Fibroblast of skin of abdomen (primary cell): ENCODE data around the gene KCNMB2.

Source experiments
- DNase-seq: peaks from one replicate; pipeline ENCODE4 v3.0.0-alpha.2; 2013

KCNMB2 gene

DNA sequence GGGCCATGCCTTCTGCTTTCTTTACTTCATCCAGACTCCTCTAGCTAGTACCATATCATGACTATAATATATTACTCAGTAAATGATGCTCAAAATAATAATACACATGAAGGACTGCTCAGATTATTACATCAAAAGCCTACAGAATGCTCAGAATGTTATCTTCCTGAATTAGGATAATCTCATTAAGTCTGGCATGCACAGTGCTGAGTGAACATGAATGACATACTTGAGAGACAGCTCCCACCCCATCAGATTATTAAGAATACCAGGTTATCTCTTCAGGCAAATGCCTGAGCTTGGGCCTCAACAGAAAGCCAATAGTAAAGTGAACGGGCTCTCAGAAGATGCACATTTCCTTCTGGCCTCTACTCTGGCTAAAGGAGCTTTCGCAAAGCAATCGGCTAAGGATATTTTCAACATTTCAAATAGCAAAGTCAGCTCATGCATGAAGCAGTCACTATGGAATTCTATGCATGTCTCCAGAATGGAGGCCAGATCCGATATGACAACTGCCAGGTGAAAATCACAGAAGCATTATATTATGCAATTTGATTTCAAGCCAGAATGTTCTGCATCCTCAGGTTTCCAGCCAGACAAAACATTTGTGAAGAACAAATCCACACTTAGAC lies 122.6 kb downstream of the KCNMB2 start:
- DNase-seq = no peak

DNA sequence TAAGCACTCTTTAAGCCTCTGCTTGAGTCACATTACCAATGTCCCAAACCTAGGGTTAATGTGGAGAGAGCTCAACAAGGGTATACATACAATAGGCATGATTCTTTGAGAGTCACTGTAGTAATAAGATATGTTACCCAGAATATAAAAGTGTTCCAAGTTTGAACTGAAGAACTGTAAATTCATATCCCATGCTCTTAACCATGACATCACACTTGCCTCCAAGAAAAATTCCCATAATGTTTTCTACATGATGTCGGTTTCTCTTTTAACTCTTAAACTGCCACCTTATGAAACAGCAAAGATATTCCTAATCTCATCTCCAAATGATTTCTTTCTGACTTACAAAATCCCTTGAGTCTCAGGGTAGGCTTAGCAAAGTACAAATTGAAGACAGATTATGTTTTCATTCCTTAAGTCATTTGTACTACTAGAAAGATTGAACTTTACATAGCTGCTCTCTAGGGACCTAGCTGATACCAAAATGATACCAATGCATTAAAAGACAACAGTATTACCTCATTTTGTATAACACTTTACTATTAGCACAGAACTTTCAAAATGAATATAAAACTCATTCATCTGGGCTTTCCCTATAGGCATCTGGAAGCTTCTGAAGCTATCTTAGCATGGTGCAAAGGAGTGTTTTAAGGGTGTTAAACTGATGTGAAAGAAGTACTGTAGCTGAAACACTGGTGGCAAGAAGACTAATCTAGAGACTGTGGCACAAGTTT lies 127.1 kb downstream of the KCNMB2 start:
- DNase-seq = no peak

DNA sequence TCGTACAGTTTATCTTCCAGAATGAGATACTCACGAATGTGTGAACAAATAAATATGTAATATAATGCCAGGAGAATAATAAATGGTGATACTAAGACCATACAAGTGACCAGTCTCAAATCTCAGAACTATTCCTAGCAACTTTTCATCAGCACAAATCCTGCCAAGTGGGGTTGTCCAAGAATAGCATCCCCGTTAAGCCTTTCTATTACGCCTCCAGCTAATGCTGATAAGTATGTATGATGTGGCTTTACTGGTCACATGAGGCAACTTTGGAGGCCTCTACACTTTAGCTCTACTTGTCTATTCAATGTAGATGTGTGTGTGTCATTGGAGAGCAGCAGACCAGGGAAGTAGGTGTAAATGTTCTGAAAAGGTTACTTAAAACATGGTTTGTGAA lies 129.5 kb downstream of the KCNMB2 start:
- no peak for DNase-seq

DNA sequence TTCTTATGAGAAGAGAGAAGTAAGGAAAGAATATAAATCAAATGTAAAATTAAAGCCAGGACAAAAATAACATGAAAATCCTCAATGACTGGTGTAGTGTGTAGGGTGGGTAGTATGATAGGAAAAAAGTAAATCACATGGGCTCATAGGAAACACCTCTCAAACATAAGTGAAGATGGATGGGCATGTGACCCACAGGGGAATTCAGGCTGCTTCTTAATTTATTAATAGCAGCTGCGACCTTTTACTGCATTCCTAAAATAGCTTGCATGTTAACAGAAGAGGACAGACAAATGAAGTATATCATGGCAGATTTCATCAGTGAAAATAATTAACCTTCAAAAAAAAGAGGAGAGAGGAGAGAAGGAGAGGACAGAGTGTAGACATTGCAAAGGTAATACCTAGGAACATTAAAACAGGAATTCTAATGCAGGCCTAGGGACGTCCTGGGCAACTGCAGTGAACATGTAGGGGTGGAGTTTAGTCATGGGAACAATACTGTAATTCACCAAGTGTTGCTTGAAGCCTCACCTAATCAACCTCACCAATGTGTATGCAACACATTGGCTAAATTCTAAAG lies 132.9 kb downstream of the KCNMB2 start:
- peak; percentile 52 for DNase-seq

DNA sequence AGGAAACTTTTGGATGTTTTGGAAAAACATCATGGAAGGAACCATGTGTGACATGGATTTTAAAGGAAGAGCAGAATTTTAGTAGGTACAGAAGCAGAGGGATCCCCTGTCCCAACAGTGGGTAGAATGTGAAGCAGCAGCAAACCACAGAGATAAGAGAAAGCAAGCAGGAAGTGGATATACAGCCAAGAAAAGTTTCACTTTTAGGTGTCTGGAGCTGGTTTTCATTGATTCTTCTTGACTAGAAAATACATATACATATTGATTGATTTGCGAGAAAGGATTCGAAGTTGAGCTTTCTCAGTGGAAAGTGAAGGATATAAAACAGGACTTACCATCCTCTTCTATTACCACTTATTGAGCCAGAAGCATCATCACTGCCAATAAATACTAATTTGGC lies 133.5 kb downstream of the KCNMB2 start:
- DNase-seq = no peak

DNA sequence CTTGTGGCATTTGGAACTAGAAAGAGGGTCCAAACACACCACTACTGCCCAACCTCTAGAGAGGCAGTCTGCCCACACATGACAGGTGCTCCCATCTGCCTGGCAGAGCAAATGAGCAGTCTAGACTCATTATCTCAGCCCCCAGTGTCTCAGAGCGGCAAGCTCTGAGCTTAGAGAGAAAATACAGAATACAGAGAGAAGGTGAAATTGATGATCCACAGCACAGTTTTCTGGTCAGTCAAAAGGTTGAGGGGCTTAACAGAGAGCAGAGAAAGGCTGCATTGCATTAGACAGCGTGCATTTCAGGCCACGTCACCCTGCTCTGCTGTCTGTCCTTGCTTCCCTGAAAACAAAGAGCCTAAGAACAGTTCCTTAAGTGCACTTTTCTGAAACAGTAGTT lies 135.1 kb downstream of the KCNMB2 start:
- DNase-seq = no peak

DNA sequence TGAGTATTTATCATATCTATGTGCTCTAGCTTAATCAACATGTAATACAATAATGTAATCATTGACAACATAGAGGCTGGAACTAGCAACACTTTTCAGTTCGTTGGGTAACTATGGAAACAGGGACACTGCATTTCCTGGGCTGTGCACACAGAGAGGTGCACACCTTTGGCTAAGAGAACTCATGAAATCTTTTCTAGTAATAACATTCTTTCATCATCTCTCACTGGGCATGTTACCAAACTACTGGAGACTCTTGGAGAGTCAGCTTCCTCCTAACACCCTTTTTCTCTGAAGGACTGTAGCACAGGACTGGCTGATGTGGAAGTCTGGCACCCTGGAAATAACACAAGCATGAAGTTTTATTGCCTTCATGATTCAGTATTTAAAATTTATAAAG lies 135.6 kb downstream of the KCNMB2 start:
- peak; percentile 70 for DNase-seq

DNA sequence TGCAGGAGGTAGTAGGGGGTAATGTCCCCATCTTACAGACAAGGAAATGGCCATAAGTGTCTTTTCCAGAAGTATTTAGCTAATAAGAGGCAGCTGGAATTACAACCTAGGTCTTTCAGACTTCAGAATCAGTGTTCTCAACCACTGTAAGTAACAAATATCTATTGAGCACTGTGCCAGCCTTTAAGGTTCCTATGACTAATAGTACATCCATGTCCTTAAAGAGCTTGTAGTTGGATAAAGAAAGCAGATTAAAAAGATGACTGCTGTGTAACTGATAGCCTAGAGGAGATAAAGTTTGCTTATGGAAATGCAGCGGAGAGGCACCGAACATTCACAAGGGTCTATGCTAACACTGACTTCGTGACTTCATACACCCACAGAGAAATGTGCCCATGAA lies 136.0 kb downstream of the KCNMB2 start:
- DNase-seq = peak; percentile 13

DNA sequence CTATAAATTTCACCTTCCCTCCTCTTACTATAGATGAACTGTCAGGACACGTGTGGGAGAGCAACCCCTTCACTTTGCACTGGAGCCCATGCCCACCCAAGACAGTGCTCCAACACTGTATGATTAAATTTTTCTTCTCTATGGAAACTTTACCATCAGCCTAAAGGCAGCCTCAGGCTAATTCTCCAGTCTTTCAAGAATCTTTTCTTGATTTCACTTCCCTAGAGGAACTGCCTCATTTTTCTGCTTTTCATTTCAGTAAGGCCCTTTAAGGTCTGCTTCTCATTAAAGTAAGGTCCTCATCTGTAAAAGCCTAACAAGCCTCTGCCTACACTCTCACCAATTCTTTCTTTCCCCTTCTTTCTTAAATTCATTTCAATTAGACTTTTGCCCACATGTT lies 137.3 kb downstream of the KCNMB2 start:
- DNase-seq = no peak

DNA sequence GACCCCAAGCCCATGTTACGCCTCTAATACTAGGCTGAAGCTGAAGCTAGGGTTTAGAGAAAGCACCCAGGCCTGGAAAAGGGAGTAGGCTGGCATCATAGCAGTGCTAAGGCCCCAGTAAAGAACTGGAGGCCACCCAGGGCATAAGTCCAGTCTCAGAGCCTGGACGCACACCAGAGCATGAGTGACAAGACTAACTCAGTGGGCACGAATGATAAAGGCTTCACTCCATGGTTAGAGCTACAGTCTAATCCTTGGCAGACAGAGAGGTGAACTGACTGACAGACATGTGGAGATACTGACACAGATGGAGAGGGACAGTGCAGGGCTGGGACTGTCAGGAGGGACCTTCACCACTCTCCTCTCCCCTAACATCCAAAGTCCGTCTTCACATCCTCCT lies 139.8 kb downstream of the KCNMB2 start:
- no peak for DNase-seq

DNA sequence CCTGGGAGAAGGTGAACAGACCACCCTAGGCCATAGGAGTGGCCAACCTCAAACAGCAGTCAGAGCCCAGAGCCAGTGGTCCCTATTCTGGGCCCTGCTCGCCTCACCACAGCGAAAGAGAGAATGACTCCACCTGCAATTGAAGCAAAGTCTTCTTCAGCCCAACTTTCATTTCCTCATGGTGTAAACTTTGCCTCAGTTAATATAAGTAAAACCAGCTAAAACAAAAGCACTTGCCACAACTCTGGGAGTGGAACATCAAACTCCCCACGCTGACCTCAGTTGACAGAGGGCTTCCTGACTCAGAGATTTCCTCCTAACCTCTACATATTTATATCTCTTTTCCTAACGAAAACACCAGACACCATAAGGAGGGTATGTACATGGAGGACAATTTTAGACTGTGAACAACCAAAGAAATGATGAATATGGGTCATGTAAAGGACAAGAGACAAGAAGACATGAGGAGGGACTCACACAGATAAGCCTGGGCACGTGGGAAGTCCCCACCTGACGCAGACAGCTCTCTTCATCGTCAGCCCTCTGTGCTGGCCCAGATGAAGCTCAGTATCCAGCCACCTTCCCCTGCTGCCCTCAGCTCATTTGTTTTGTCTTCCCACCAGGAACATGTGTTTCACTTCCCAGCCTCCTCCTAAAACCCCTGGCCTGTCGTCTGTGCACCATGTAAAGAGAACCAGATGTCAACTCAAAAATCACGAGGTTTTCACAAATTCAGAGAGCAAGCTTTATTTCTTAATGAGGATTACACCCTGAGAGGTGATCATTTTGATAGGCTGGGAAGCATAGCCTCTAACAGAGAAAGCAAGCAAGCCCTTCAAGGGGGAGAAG lies 140.9 kb downstream of the KCNMB2 start:
- DNase-seq = no peak

DNA sequence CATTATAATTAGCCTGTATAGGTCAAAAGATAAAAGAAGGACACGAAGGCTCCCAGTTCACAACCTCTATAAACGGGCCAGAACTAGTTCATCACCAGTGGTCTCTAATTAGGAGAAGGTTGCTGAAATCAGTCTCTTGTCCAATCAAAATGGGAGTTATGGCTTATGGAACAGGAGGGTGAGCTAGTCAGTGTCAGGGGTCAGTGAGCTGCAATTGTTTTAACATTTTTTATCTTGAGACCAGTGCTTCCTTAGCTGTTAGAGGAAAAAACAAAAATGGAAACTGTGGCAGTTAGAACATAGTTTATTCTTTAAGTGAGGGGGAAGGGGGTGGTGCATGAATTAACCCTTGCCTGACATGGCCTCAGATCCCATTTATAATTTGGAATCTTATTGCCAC lies 141.7 kb downstream of the KCNMB2 start:
- no peak for DNase-seq

DNA sequence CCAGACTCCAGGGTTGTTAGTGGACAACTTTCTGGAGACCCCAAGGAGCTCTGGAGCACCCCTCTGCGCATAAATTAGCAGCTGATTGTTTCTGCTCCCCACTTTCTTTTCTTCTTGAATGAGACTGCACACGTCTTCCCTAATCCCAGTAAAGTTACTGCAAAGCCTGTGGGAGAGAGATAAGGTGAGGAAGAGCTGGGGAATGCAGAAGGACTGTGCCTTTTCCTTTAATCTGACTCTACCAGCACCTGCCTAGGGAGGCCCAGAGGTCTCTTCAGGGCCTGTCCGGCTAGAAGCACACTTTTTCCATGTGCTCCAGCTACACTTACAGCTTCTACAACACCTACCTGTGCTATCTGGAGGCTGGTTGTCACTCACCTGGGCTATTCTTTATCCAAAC lies 143.8 kb downstream of the KCNMB2 start:
- no peak for DNase-seq

DNA sequence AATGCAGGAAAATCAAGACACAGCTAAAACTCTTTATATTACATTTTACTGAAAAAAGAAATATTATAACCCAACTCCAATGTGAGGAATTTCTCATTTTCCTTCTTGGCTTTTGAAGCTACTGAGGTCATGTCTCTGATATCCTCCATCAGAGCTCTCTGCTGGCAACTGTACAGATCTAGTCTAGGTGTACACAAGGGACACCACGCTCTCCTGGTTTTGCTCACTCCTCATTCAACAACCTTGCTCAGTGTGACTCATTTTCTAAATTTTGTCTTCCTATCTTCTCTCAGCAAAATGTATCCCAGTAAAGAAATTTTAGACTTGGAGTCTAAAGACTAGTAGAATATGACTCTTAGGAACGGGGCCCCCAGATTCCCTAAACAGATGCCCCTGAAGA lies 144.3 kb downstream of the KCNMB2 start:
- DNase-seq = no peak

DNA sequence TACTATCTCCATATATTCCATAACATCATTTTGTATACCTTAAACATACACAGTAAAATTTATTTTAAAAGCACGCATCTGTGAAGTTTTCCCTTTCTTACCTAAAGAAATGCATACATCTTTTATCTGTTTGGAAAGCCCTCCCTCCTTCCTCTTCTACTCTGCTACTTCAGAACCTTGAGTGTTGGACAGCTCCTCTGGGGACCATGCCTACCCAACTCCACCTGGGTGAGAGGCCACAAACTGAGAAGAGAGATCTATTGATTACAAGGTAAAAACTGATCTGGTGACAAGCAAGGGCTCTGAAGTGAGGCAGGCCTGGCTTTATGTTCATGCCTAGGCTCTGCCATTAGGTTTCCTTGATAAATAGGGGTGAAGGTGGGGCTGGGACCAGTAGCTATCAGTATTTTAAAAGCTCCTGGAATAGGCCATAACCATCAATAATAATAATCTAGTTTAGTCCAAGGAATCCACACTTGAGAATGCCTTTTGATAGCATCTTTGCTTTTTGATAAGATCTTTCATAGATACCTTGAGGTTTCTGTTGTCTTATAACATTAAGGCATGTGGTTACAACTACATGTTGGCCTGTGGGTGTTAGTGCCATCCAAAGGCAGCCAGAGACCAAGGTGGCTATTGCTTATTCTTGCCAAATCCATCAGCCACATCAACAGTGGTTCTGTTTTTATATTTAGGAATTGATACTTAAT lies 148.8 kb downstream of the KCNMB2 start:
- DNase-seq = no peak

DNA sequence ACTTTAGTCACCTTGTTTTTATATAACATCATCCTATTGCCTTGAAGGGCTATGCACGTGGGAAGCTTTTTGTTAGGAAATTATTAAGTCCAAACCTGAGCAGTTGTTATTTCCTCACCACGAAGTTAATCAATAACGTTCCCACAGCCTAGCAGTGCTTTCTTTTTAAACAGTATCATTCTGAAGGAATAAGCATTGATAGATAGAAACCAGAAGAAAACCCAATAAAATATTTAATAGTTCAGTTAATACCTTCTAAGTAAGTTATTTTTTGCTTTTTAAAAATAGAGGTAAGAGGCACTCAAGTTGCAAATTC lies 149.3 kb downstream of the KCNMB2 start:
- DNase-seq = no peak

DNA sequence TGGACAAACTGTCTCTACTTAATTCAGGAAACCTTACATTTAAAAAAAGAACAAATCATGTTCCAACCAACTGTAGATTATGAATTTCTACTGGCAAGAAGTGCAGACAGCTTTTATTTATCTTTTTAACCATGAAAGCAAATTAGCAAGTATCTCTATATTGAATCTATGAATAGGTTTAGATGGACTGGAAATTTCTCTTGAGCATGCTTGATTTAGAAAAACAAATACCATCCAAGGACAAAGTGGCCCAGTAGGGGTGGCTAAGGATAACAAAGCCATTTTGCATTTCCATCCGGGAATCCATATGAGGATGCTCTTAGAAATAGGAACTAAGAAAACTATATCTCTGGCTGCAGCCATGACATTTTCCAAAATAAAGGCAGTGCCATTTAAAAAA lies 150.6 kb downstream of the KCNMB2 start:
- DNase-seq = no peak

DNA sequence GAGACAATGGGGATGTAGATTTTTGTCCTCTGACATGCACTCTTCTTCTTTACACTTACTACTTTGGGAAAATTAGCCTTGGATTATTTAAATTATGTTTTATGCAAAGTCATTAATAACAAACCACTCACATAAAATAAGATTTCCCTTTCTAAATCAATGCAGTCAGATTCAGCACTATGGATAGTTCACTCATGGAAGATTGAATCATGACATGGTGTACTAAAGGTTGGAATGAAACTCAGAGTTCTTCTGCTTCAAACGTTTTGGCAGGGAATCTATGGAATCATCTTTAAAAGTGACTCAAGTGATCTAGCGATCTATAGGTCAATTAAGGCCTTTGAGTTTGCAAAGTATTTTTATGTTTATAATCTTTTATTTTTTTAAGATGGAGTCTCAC lies 154.3 kb downstream of the KCNMB2 start:
- no peak for DNase-seq

DNA sequence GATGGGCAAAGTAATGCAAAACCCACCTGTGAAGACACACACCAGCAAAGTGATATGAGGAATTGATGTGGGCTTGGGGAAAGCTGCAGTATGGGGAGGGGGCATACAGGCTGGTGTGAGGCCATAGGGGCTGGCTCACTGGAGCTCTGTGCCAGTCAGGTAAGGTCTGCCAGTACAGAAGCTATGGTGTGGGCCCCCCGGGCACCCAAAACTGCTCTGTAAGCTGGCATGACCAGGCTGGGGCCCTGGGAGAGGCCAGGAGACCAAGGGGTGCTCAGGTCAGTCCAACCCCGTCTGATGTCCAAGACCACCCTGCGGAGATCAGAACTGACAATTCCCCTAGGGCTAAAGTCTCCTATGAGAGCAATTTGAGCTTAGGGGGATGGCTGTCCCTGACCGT lies 163.1 kb downstream of the KCNMB2 start:
- no peak for DNase-seq

DNA sequence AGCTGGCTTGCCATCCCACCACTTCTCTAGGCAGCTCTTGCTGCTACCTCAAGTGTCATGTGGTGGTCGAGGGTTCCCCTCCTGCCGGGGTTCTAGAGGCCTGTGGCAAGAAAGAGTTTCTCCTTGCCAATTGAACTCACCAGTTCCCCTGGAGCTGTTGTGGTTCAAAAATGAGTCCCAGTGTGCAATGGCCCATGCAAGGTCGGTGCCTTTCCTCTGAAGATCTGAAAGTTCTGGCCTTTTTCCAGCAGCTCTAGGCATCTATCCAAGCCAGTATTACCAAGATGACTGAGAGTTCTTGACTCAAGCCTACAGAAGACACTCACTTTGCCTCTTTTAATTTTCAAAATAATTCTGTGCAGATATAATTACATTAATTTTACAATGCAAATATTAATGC lies 163.6 kb downstream of the KCNMB2 start:
- DNase-seq = no peak

DNA sequence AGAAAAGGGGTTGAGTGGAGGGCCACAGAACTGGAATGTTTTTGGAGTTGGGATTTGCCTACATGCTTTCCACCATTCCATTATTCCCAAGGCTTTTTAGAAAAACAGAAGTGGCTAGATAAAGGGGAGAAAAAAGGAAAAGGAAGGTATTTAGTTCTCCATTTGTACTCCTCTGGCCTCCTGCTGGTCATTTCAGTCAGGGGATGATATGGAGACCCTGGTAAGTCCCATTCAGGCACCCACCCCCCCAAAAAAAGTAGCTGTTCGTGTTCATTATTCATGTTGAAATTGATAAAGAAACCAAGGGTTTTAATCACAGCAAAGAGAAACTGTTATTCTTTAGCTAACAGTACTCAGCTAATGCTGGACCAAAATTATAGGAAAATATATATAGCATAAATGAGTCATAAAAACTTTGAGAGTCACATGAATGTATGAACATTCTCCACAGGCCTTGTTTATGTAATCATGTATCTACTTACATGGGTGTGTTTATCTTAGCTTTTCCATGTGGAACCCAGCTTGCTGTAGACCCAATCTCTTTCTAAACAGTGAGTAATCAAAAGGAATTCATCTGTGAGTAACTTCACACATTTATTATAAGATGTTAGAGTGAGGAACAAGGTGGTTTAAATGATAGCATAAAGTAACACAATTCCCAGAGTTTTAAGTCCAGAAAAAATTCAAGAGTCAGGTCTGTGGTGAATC lies 167.2 kb downstream of the KCNMB2 start:
- peak; percentile 85 for DNase-seq

DNA sequence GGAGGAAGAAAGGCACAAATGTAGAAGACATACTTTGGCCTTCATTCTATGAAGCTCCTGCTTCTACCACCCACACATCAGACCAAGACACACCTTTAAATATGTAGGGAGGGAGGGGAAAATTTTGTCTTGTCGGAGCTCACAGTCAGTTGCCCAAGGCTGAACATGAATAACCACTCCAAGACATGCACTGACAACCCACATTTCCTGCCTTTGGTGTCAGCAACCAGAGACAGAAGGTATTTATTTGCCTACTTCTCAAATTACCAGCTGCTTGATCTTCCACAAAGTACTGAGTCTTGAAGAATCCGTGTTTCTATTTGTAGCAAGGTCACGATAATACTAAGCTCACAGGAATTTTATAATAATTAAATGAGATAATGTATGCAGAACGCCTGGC lies 169.7 kb downstream of the KCNMB2 start:
- DNase-seq = peak; percentile 76
